Stimulated activated naive B cell treated with anti-CD40 and anti-IgM and Interleukin-4, amounts not matched to agents 10 μg/mL and 1 μg/mL and 100 μg/mL, for 72 hours (primary cell): Measurements from ENCODE around the gene GRAPL.
"Not testable (repeated sequence)": the region's sequence is repeated elsewhere in the genome, so short reads cannot be mapped to it uniquely, and the experiment has no call there.

Source experiments
- ATAC-seq, 2 donors: fragments of 150-1000 bp; cut with Tn5 transposase; replicated peaks; 2 replicates each; pipeline ENCODE4 v1.10.0; 2021; ENCODE audit warnings: moderate library complexity in 1 of 2
- DNase-seq: peaks from one replicate; pipeline ENCODE4 v3.0.0; 2021
- H3K27ac Mint-ChIP-seq: one replicate; pipeline ENCODE4 v1.8.0; 2022; ENCODE audit warnings: mild to moderate bottlenecking, mixed read lengths
- H3K27me3 Mint-ChIP-seq, 2 donors: one replicate each; pipeline ENCODE4 v1.8.0; 2022; ENCODE audit warnings: mixed read lengths in 2 of 2
- H3K36me3 Mint-ChIP-seq, 2 donors: one replicate each; pipeline ENCODE4 v1.8.0; 2022; ENCODE audit warnings: mixed read lengths in 2 of 2, mild to moderate bottlenecking in 1 of 2
- H3K4me1 Mint-ChIP-seq, 2 donors: one replicate each; pipeline ENCODE4 v1.8.0; 2022; ENCODE audit warnings: mixed read lengths in 2 of 2, mild to moderate bottlenecking in 1 of 2
- H3K4me3 Mint-ChIP-seq, 2 donors: one replicate each; pipeline ENCODE4 v1.8.0; 2022; ENCODE audit warnings: mild to moderate bottlenecking in 2 of 2, mixed read lengths in 2 of 2, moderate library complexity in 1 of 2
- H3K9me3 Mint-ChIP-seq, 2 donors: one replicate each; pipeline ENCODE4 v1.8.0; 2022; ENCODE audit warnings: mixed read lengths in 2 of 2, mild to moderate bottlenecking in 1 of 2

GRAPL gene

DNA sequence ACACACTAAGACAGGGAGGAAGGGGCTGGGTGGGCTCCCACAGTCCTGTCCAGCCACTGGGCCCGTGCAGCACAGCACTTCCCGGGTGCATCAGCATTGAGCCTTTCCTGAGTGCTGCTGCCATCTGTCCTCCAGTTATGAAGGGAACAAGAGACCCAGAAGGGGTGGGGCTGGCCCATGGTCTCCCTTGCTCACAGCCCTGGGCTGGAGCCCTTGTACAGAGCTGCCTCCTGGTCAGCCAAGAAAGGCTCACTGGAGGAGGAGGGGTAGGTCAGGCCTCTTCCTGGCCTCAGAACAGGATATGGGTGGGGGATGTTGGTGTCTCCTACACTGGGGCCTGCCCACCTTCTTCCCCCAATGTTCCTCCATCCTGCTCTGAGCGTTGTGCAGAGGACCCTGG lies 76.0 kb downstream of the GRAPL start:
- not testable (repeated sequence) for DNase-seq, H3K36me3 Mint-ChIP-seq, H3K9me3 Mint-ChIP-seq, H3K27me3 Mint-ChIP-seq, H3K27ac Mint-ChIP-seq, H3K4me3 Mint-ChIP-seq, ATAC-seq, H3K4me1 Mint-ChIP-seq
